IMR-90 (cell line): Measurements from ENCODE around the gene CXCL16. TPM values are rescaled to one million over a fixed set of nuclear protein-coding genes. Genes with fewer than 3 reads are reported as not detected.

Experiments used
- ATAC-seq: fragments of 200-7000 bp; cut with Tn5 transposase; 2 replicates; pipeline ENCODE4 v1.9.1; 2020; ENCODE audit warnings: low read depth, mild to moderate bottlenecking, moderate library complexity
- BruUV-seq: library from RNA; stranded (reverse); fragments of 400-500 nt; replicated peaks from 2 replicates; lab custom pipeline; 2021; lab: Mats Ljungman, UMichigan
- CTCF ChIA-PET: fragments of 300-600 bp; formaldehyde crosslinking; extraction: SDS; loops from one replicate; lab custom pipeline; 2021; ENCODE audit warnings: antibody characterized with exemption; lab: Yijun Ruan, JAX
- POLR2A ChIA-PET: fragments of 300-600 bp; sonication (Branson Sonifier 250); formaldehyde crosslinking; loops from one replicate; lab custom pipeline; 2022; ENCODE audit warnings: antibody characterized with exemption; ENCODE audit not compliant: unreplicated experiment; lab: Charles Lee
- DNase-seq: peaks from one replicate; pipeline ENCODE4 v3.0.0; 2013
- H2AFZ ChIP-seq: replicated peaks from 2 replicates; pipeline ENCODE3; 2013; ENCODE audit warnings: low read length, mild to moderate bottlenecking; ENCODE audit not compliant: poor library complexity
- H2AK5ac ChIP-seq: 2 replicates; pipeline ENCODE4 v1.6.1; 2013; ENCODE audit warnings: low read depth, low read length, inconsistent platforms
- H2AK9ac ChIP-seq: replicated peaks from 2 replicates; pipeline ENCODE3; 2013; ENCODE audit warnings: mild to moderate bottlenecking, low read depth, low read length, moderate library complexity; ENCODE audit not compliant: poor library complexity
- H2BK120ac ChIP-seq: 2 replicates; pipeline ENCODE4 v1.6.1; 2013; ENCODE audit warnings: low read depth, low read length, inconsistent platforms
- H2BK15ac ChIP-seq: 3 replicates; pipeline ENCODE4 v1.6.1; 2013; ENCODE audit warnings: low read depth, low read length, inconsistent platforms
- H2BK20ac ChIP-seq: 2 replicates; pipeline ENCODE4 v1.6.1; 2013; ENCODE audit warnings: low read depth, mild to moderate bottlenecking, inconsistent platforms, low read length, moderate library complexity
- H2BK5ac ChIP-seq: 2 replicates; pipeline ENCODE4 v1.6.1; 2013; ENCODE audit warnings: mild to moderate bottlenecking, low read depth, low read length, inconsistent platforms; ENCODE audit not compliant: poor library complexity, severe bottlenecking
- H3K14ac ChIP-seq: replicated peaks from 2 replicates; pipeline ENCODE4 v1.6.1; 2013; ENCODE audit warnings: low read depth, low read length, inconsistent platforms
- H3K18ac ChIP-seq: 2 replicates; pipeline ENCODE4 v1.6.1; 2013; ENCODE audit warnings: low read depth, low read length, control low read depth
- H3K23ac ChIP-seq: 2 replicates; pipeline ENCODE4 v1.6.1; 2013; ENCODE audit warnings: low read depth, low read length, inconsistent platforms
- H3K27ac ChIP-seq: 2 replicates; pipeline ENCODE4 v1.5.1; 2013; ENCODE audit warnings: mild to moderate bottlenecking, control low read depth, low read length; ENCODE audit not compliant: insufficient read depth
- H3K27me3 ChIP-seq: 2 replicates; pipeline ENCODE4 v1.6.1; 2013; ENCODE audit warnings: low read length; ENCODE audit not compliant: control insufficient read depth, insufficient read depth
- H3K36me3 ChIP-seq: 2 replicates; pipeline ENCODE4 v1.6.1; 2013; ENCODE audit warnings: low read length, mixed read lengths; ENCODE audit not compliant: control insufficient read depth, insufficient read depth
- H3K4ac ChIP-seq: 2 replicates; pipeline ENCODE4 v1.6.1; 2013; ENCODE audit warnings: low read depth, low read length, inconsistent platforms
- H3K4me1 ChIP-seq: 2 replicates; pipeline ENCODE4 v1.6.1; 2013; ENCODE audit warnings: low read length, mixed read lengths; ENCODE audit not compliant: control insufficient read depth, insufficient read depth
- H3K4me2 ChIP-seq: 2 replicates; pipeline ENCODE4 v1.6.1; 2013; ENCODE audit warnings: low read depth, mild to moderate bottlenecking, control low read depth, low read length, moderate library complexity
- H3K4me3 ChIP-seq: 2 replicates; pipeline ENCODE4 v1.5.1; 2013; ENCODE audit warnings: low read depth, mild to moderate bottlenecking, control low read depth, low read length, moderate library complexity; ENCODE audit not compliant: insufficient read depth
- H3K56ac ChIP-seq: 2 replicates; pipeline ENCODE4 v1.6.1; 2013; ENCODE audit warnings: low read length, inconsistent platforms; ENCODE audit not compliant: insufficient read depth; ENCODE audit errors: extremely low read depth
- H3K79me1 ChIP-seq, 2 experiments: 2 replicates each; pipeline ENCODE4 v1.6.1; 2013; ENCODE audit warnings: low read length in 2 of 2, inconsistent platforms in 1 of 2, low read depth in 1 of 2
- H3K9ac ChIP-seq: 2 replicates; pipeline ENCODE4 v1.6.1; 2013; ENCODE audit warnings: low read depth, low read length, control low read depth
- H3K9me1 ChIP-seq: 2 replicates; pipeline ENCODE4 v1.6.1; 2013; ENCODE audit warnings: low read length, inconsistent platforms; ENCODE audit not compliant: insufficient read depth
- H3K9me3 ChIP-seq: 2 replicates; pipeline ENCODE4 v1.6.1; 2013; ENCODE audit warnings: low read length; ENCODE audit not compliant: control insufficient read depth, insufficient read depth
- H4K20me1 ChIP-seq: 2 replicates; pipeline ENCODE4 v1.6.1; 2013; ENCODE audit warnings: low read length, inconsistent platforms; ENCODE audit not compliant: insufficient read depth
- H4K5ac ChIP-seq: 2 replicates; pipeline ENCODE4 v1.6.1; 2013; ENCODE audit warnings: mild to moderate bottlenecking, low read depth, low read length, control low read depth
- H4K8ac ChIP-seq, 2 experiments: 2 replicates each; pipeline ENCODE4 v1.6.1; 2013; ENCODE audit warnings: low read depth in 2 of 2, low read length in 2 of 2, control low read depth in 1 of 2, inconsistent platforms in 1 of 2
- H4K91ac ChIP-seq: 2 replicates; pipeline ENCODE4 v1.6.1; 2013; ENCODE audit warnings: low read depth, low read length, inconsistent platforms; ENCODE audit not compliant: insufficient read depth
- BHLHE40 ChIP-seq: fragments of 150-350 bp; IDR thresholded peaks from 2 replicates; pipeline ENCODE4 v1.6.1; 2016; ENCODE audit warnings: mild to moderate bottlenecking, low read depth, low read length
- NFE2L2 ChIP-seq: fragments of 150-350 bp; IDR thresholded peaks from 2 replicates; pipeline ENCODE4 v1.6.1; 2016; ENCODE audit warnings: low read depth, mild to moderate bottlenecking, low read length
- WGBS, 2 experiments: methylation state at CpG; one replicate each; pipeline versions ENCODE4 v1.1.5 to v1.1.7; 2013; ENCODE audit warnings: missing lambda C conversion rate in 2 of 2; ENCODE audit not compliant: insufficient read length in 1 of 2; ENCODE audit errors: extremely low coverage in 2 of 2; 5-methylcytosine and 5-hydroxymethylcytosine counted together
- dilution Hi-C: fragments of 300-500 bp; cut with HindIII; formaldehyde crosslinking; loops from one replicate; pipeline ENCODE4 v1.14.3; 2018; ENCODE audit warnings: low sequenced_read_pairs; ENCODE audit not compliant: unreplicated experiment
- in situ Hi-C: fragments of 300-500 bp; cut with MboI; formaldehyde crosslinking; loops from 3 replicates; pipeline ENCODE4 v1.14.3; 2019; ENCODE audit warnings: low sequenced_read_pairs, inconsistent platforms, mixed read lengths
- intact Hi-C: fragments of 100-400 bp; cut with micrococcal nuclease; formaldehyde crosslinking; loops from 2 replicates; pipeline ENCODE4 v1.10.0; 2022
- polyA plus RNA-seq, 3 experiments: library from polyadenylated mRNA; depleted of rRNA; stranded (reverse); fragments of >200 nt; gene quantifications; 2 replicates each; pipeline ENCODE4 v1.2.3, GENCODE V29; 2012; ENCODE audit warnings: low replicate concordance in 1 of 3
- total RNA-seq: library from RNA; depleted of rRNA; stranded (reverse); fragments of >200 nt; gene quantifications from 2 replicates; pipeline ENCODE4 v1.2.3, GENCODE V29; 2012

Gene CXCL16
- total and polyA plus RNA-seq, 2 of the 4 experiments (the other 2 are of a cell fraction) = 0.36 to 1.6 TPM

- 30% methylated on average over 3 of the region's 11 CpGs; no CpG with 5 or more reads in 1 of the 2 experiments for WGBS, 2 experiments
- no TSS peak for BruUV-seq
- in situ Hi-C loops = no loop called here
These were observed 40.7 kb upstream of the CXCL16 start for GRCh38 chr17:4780325-4780955.

More at GRCh38 chr17:4780325-4780955, 40.7 kb upstream of the CXCL16 start:
- Histone ChIP-seq H3K23ac (no peak overlapping the region), H3K4me1 (peaks cover 3% of the 10 kb centered on the region; the same call in 1 of the 2 replicates), H3K56ac (no peak overlapping the region), H3K4me3 (no peak overlapping the region), H3K14ac (no peak overlapping the region), H4K8ac (no peak overlapping the region), H2BK15ac (no peak overlapping the region), H2BK5ac (no peak overlapping the region), H2AK9ac (no peak overlapping the region), H2AFZ (no peak overlapping the region), H2AK5ac (no peak overlapping the region), H2BK120ac (no peak overlapping the region), H4K20me1 (no peaks in the 10 kb centered on the region), H4K5ac (no peak overlapping the region), H3K4me2 (no peak overlapping the region), H3K4ac (no peak overlapping the region), H3K9me1 (no peaks in the 10 kb centered on the region), H3K36me3 (no peaks in the 10 kb centered on the region), H3K27ac (no peak overlapping the region), H3K27me3 (peaks cover 48% of the 10 kb centered on the region), H4K91ac (no peak overlapping the region), H3K9me3 (no peaks in the 10 kb centered on the region), H3K9ac (no peak overlapping the region), H2BK20ac (no peak overlapping the region), H3K18ac (no peak overlapping the region), H3K79me1 (no peaks in the 10 kb centered on the region)
- ChIA-PET POLR2A (no interaction called here), CTCF (interaction anchor here (1.0 kb wide), 1 partner anchor 10 kb away, joined by 3 read pairs; no protein-coding TSS in a partner anchor)
- ATAC-seq = no peak
- intact Hi-C loops (no loop called here), dilution Hi-C loops (no loop called here)
- DNase-seq = no peak
- TF ChIP-seq NFE2L2 (no peak), BHLHE40 (no peak)
